Vagina (tissue), 2 donors: ENCODE measurements around the gene CD83. TPM values are rescaled to one million over a fixed set of nuclear protein-coding genes. Genes with fewer than 3 reads are reported as not detected.
"Not testable (repeated sequence)": the region's sequence is repeated elsewhere in the genome, so short reads cannot be mapped to it uniquely, and the experiment has no call there.

Experiments
- DNase-seq, 2 donors: peaks; one replicate each; pipeline ENCODE4 v3.0.0-alpha.2; 2017; ENCODE audit errors: extremely low spot score in 2 of 2
- H3K27ac ChIP-seq: fragments of 200-600 bp; sonication (generic); one replicate; pipeline ENCODE4 v1.5.1; 2019
- H3K27me3 ChIP-seq: fragments of 200-600 bp; sonication (generic); one replicate; pipeline ENCODE4 v1.5.1; 2019
- H3K36me3 ChIP-seq, 2 donors: fragments of 200-600 bp; sonication (generic); one replicate each; pipeline ENCODE4 v1.5.1; 2017 to 2019
- H3K4me1 ChIP-seq: fragments of 200-600 bp; sonication (generic); one replicate; pipeline ENCODE4 v1.5.1; 2019
- H3K4me3 ChIP-seq, 2 donors: fragments of 200-600 bp; sonication (generic); 1 replicate in 1 of 2; 2 replicates in 1 of 2; pipeline ENCODE4 v1.5.1; 2016 to 2019
- H3K9me3 ChIP-seq: fragments of 200-600 bp; sonication (generic); one replicate; pipeline ENCODE4 v1.5.1; 2019
- CTCF ChIP-seq, 3 experiments: fragments of 450-650 bp in 2 of 3; fragments of 200-600 bp in 1 of 3; sonication (generic) in 1 of 3; IDR thresholded peaks; one replicate each; pipeline ENCODE4 v1.5.1; 2017 to 2019; ENCODE audit warnings: antibody characterized with exemption in 3 of 3, mild to moderate bottlenecking in 2 of 3, moderate library complexity in 2 of 3
- POLR2A ChIP-seq, 2 donors: fragments of 450-650 bp; IDR thresholded peaks; one replicate each; pipeline ENCODE4 v1.6.1; 2017; ENCODE audit warnings: antibody characterized with exemption in 2 of 2, mild to moderate bottlenecking in 2 of 2, moderate library complexity in 2 of 2
- POLR2AphosphoS5 ChIP-seq, 2 donors: sonication (generic); formaldehyde crosslinking; IDR thresholded peaks; one replicate each; pipeline ENCODE4 v1.9.0; 2017; ENCODE audit warnings: antibody characterized with exemption in 2 of 2, mild to moderate bottlenecking in 2 of 2, low read depth in 1 of 2; ENCODE audit not compliant: insufficient read depth in 1 of 2
- intact Hi-C: fragments of 100-400 bp; cut with DNase I; formaldehyde crosslinking; loops from one replicate; pipeline ENCODE4 v1.15.1; 2023
- total RNA-seq: library from RNA; depleted of rRNA; stranded (reverse); fragments of >200 nt; gene quantifications from one replicate; pipeline ENCODE4 v1.2.3, GENCODE V29; 2016

Gene CD83
- total RNA-seq: 26.0 TPM

GRCh38 chr6:14117158-14118090 lies at the start of gene CD83:
Gene CD83, plus strand, starts transcription at chr6:14117772. Its CDS starts 40 bp downstream, at chr6:14117812.
- peaks cover 15% of the 10 kb centered on the region for H3K4me1 ChIP-seq
- H3K36me3 ChIP-seq: no peaks in the 10 kb centered on the region
- H3K4me3 ChIP-seq: peak within 1 kb of the TSS; percentile 64 to 95
- H3K27me3 ChIP-seq: no peaks in the 10 kb centered on the region
- no peaks in the 10 kb centered on the region for H3K9me3 ChIP-seq
- H3K27ac ChIP-seq: peak within 1 kb of the TSS; percentile 80
- intact Hi-C loops: no loop called here
- no peak for DNase-seq
- TF ChIP-seq POLR2A (IDR thresholded peaks at IDR 0.05) (peak in 1 of 2 donors; percentile 58), POLR2AphosphoS5 (IDR thresholded peaks at IDR 0.05; ENCODE audit: insufficient read depth in 1 of 2, low read depth in 1 of 2) (peak in 1 of 2 donors; percentile 76), CTCF (IDR thresholded peaks at IDR 0.05) (no peak)

- no peak overlapping the region for H3K27ac ChIP-seq
- intact Hi-C loops: loop anchor here (10.0 kb wide), 1 partner anchor 163 kb away; no protein-coding TSS in a partner anchor
- TF ChIP-seq POLR2A (IDR thresholded peaks at IDR 0.05): no peak
- TF ChIP-seq POLR2AphosphoS5 (IDR thresholded peaks at IDR 0.05; ENCODE audit: insufficient read depth in 1 of 2, low read depth in 1 of 2): no peak
- TF ChIP-seq CTCF (IDR thresholded peaks at IDR 0.05): no peak
These were observed 49.4 kb upstream of the CD83 start for GRCh38 chr6:14068133-14068532.

GRCh38 chr6:14068623-14069022 lies 48.9 kb upstream of the CD83 start:
- H3K27ac ChIP-seq: no peak overlapping the region
- no peak for DNase-seq
- H3K9me3 ChIP-seq: no peaks in the 10 kb centered on the region
- no peaks in the 10 kb centered on the region for H3K27me3 ChIP-seq
- no peaks in the 10 kb centered on the region for H3K36me3 ChIP-seq
- intact Hi-C loops: loop anchor here (10.0 kb wide), 1 partner anchor 164 kb away; no protein-coding TSS in a partner anchor
- no peak for TF ChIP-seq CTCF (IDR thresholded peaks at IDR 0.05)
- no peak for TF ChIP-seq POLR2AphosphoS5 (IDR thresholded peaks at IDR 0.05; ENCODE audit: insufficient read depth in 1 of 2, low read depth in 1 of 2)
- TF ChIP-seq POLR2A (IDR thresholded peaks at IDR 0.05): no peak
- no peaks in the 10 kb centered on the region for H3K4me1 ChIP-seq
- no peak overlapping the region for H3K4me3 ChIP-seq

More at GRCh38 chr6:14068133-14068532, 49.4 kb upstream of the CD83 start:
- Histone ChIP-seq H3K27me3 (no peaks in the 10 kb centered on the region), H3K36me3 (no peaks in the 10 kb centered on the region), H3K4me3 (no peak overlapping the region), H3K4me1 (no peaks in the 10 kb centered on the region), H3K9me3 (no peaks in the 10 kb centered on the region)
- DNase-seq: no peak

- H3K4me3 ChIP-seq: no peak overlapping the region
- intact Hi-C loops: no loop called here
- H3K36me3 ChIP-seq: no peaks in the 10 kb centered on the region
- TF ChIP-seq POLR2AphosphoS5 (IDR thresholded peaks at IDR 0.05; ENCODE audit: insufficient read depth in 1 of 2, low read depth in 1 of 2) (no peak), CTCF (IDR thresholded peaks at IDR 0.05) (no peak), POLR2A (IDR thresholded peaks at IDR 0.05) (no peak)
- H3K4me1 ChIP-seq: peaks cover under 1% of the 10 kb centered on the region
- H3K27me3 ChIP-seq: no peaks in the 10 kb centered on the region
- no peak for DNase-seq
- no peaks in the 10 kb centered on the region for H3K9me3 ChIP-seq
- no peak overlapping the region for H3K27ac ChIP-seq
These were observed 47.1 kb upstream of the CD83 start for GRCh38 chr6:14070457-14070856.

GRCh38 chr6:14072084-14072483 lies 45.5 kb upstream of the CD83 start:
- Histone ChIP-seq H3K36me3 (no peaks in the 10 kb centered on the region), H3K4me1 (peaks cover 8% of the 10 kb centered on the region), H3K9me3 (no peaks in the 10 kb centered on the region), H3K4me3 (no peak overlapping the region), H3K27ac (no peak overlapping the region), H3K27me3 (no peaks in the 10 kb centered on the region)
- intact Hi-C loops: no loop called here
- no peak for TF ChIP-seq CTCF (IDR thresholded peaks at IDR 0.05)
- no peak for TF ChIP-seq POLR2A (IDR thresholded peaks at IDR 0.05)
- no peak for TF ChIP-seq POLR2AphosphoS5 (IDR thresholded peaks at IDR 0.05; ENCODE audit: insufficient read depth in 1 of 2, low read depth in 1 of 2)
- no peak for DNase-seq

GRCh38 chr6:14073561-14074354 lies 43.8 kb upstream of the CD83 start:
- H3K9me3 ChIP-seq, H3K27me3 ChIP-seq, DNase-seq, H3K27ac ChIP-seq, H3K4me3 ChIP-seq, H3K36me3 ChIP-seq, intact Hi-C loops, H3K4me1 ChIP-seq: not testable (repeated sequence)
